Measurements from ENCODE around the gene GNGT1.
"Not testable (repeated sequence)": the region's sequence is repeated elsewhere in the genome, so short reads cannot be mapped to it uniquely, and the experiment has no call there.

DNA sequence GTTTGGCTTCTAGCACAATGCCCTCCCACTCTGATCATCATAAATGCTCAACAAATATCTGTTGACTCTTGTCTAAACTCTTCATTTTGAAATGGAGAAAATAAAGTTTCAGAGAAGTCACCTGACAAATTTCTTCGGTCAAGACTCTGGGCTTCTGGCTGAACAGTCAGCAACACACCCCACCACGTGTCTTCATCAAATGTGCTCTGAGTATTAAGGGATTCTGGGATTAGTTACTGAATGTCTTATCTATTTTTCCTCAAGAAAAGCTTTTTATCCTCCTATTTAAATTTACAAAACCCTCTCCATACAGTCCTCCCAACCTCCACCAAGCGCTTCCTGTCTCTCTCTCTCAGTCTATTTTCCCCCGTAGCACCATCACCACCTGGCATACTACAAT lies 9.9 kb downstream of the GNGT1 start:
- TF ChIP-seq, protein P1, sequence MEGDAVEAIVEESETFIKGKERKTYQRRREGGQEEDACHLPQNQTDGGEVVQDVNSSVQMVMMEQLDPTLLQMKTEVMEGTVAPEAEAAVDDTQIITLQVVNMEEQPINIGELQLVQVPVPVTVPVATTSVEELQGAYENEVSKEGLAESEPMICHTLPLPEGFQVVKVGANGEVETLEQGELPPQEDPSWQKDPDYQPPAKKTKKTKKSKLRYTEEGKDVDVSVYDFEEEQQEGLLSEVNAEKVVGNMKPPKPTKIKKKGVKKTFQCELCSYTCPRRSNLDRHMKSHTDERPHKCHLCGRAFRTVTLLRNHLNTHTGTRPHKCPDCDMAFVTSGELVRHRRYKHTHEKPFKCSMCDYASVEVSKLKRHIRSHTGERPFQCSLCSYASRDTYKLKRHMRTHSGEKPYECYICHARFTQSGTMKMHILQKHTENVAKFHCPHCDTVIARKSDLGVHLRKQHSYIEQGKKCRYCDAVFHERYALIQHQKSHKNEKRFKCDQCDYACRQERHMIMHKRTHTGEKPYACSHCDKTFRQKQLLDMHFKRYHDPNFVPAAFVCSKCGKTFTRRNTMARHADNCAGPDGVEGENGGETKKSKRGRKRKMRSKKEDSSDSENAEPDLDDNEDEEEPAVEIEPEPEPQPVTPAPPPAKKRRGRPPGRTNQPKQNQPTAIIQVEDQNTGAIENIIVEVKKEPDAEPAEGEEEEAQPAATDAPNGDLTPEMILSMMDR (IDR thresholded peaks at IDR 0.05) = not testable (repeated sequence)
- not testable (repeated sequence) for TF ChIP-seq POLR2A, POLR2AphosphoS5 (IDR thresholded peaks at IDR 0.05)
